ENCODE data around the gene TSPAN4. TPM values are rescaled to one million over a fixed set of nuclear protein-coding genes. Genes with fewer than 3 reads are reported as not detected.

TSPAN4 gene
- total and polyA plus RNA-seq, 2 of the 13 experiments (the other 11 are each of a cell fraction or from before 2014, with no cell fraction given) = 31.7 to 68.3 TPM

DNA sequence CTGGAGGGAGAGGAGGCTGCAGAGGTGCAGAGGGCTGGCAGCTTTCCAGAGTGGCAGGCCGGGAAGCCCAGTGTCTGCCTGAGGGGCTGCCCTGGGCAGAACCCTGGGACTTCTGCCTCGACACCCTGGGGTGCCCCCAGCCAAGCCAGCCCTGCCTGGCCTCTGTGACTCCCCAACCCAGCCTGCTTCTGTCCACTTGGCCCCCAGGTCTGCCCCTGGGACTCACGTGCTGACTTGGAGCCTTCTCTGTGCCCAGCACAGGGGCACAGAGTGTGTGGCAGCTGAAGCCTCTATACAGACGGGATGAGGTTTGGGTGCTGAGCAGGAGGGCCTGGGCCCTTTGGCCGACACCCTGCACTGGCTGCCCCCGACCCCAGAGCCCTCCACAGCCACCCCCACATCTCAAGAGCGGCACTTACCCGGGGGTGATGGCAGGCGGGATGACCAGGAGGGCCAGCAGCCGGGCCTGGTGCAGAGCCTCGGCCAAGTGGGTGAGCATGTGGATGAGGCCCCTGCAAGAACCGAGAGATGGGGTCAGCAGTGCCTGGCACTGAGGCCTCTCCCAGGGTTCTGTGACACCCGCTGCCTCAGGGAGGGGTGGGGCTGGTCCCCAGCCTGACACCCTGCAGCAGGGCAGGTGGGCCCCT is 50.5 kb downstream of the TSPAN4 start (continued):
- TF ChIP-seq ZMAT5 (CRISPR knock-in tag; IDR thresholded peaks at IDR 0.05; ENCODE audit: borderline replicate concordance, low read depth) (no peak), ZSCAN9 (CRISPR knock-in tag; IDR thresholded peaks at IDR 0.05; ENCODE audit: borderline replicate concordance) (no peak), KMT2B (CRISPR knock-in tag; IDR thresholded peaks at IDR 0.05) (no peak), ATF7 (IDR thresholded peaks at IDR 0.05) (no peak), ATF7 (CRISPR knock-in tag; IDR thresholded peaks at IDR 0.05) (no peak), RBFOX2 (IDR thresholded peaks at IDR 0.05; ENCODE audit: low read depth, low read length) (0 out of 2 replicates have a peak, but pooled peaks have one; percentile 30), U2AF1 (optimal IDR thresholded peaks at IDR 0.05; ENCODE audit: low read depth, low read length) (no peak), NCOA1 (CRISPR knock-in tag; IDR thresholded peaks at IDR 0.05) (no peak), CC2D1A (CRISPR knock-in tag; IDR thresholded peaks at IDR 0.05) (no peak)

- Histone ChIP-seq H3K79me2 (ENCODE audit: insufficient read depth, low read length) (no peaks in the 10 kb centered on the region), H3K27ac (ENCODE audit: extremely low read length, insufficient read depth, low read length) (no peak overlapping the region), H3K9me3 (ENCODE audit: low read length) (no peaks in the 10 kb centered on the region), H3K4me2 (ENCODE audit: low read depth, low read length) (no peak overlapping the region), H3K4me1 (ENCODE audit: insufficient read depth, low read length) (no peaks in the 10 kb centered on the region), H4K20me1 (ENCODE audit: insufficient read depth, low read length) (no peaks in the 10 kb centered on the region), H3K4me3 (replicated peaks in 1 of 3; ENCODE audit: insufficient read depth in 1 of 3, low read depth in 2 of 3, low read length in 3 of 3) (no peak overlapping the region), H3K27me3 (ENCODE audit: control insufficient read depth in 1 of 2, insufficient read depth in 2 of 2, low read length in 2 of 2) (no peaks in the 10 kb centered on the region), H3K9ac (ENCODE audit: insufficient read depth, low read depth, low read length) (no peak overlapping the region), H2AFZ (ENCODE audit: low read length) (no peak overlapping the region), H3K36me3 (replicated peaks in 1 of 2; ENCODE audit: control insufficient read depth in 1 of 2, insufficient read depth in 2 of 2, low read length in 2 of 2) (peaks cover 6 to 14% of the 10 kb centered on the region in 2 experiments; a peak in 4 of 5 replicates)
- FAIRE-seq (no peak), ATAC-seq (peak; percentile 24), DNase-seq (ENCODE audit: low spot score) (no peak)
- POLR2A ChIA-PET = interaction anchor here (1.0 kb wide), 1 partner anchor 16 kb away, joined by 4 read pairs; the partner anchor contains the start of gene CHID1
- BruUV-seq (replicated peaks) = no TSS peak
- intact Hi-C loops (cut with micrococcal nuclease; ENCODE audit: unreplicated experiment) = no loop called here
- 96% methylated on average over 8 of the region's 12 CpGs for WGBS (ENCODE audit: low lambda C conversion rate)
- in situ Hi-C loops (cut with HindIII; ENCODE audit: extremely low pct_ligation_motif_present, low pct_unique_long_range_greater_than_20kb) = no loop called here
- CTCF ChIA-PET (ENCODE audit: low intra/inter-chr PET ratio, low total read pairs) = no interaction called here
- TF ChIP-seq FOXJ3 (CRISPR knock-in tag; IDR thresholded peaks at IDR 0.05; ENCODE audit: borderline replicate concordance) = no peak
- peak; percentile 18; the same call in 1 of the 2 replicates for TF ChIP-seq CTCF (CRISPR knock-in tag; IDR thresholded peaks at IDR 0.05)
- TF ChIP-seq, protein P1, sequence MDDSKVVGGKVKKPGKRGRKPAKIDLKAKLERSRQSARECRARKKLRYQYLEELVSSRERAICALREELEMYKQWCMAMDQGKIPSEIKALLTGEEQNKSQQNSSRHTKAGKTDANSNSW (CRISPR knock-in tag; IDR thresholded peaks at IDR 0.05; ENCODE audit: borderline replicate concordance) = no peak
- TF ChIP-seq, protein P2, sequence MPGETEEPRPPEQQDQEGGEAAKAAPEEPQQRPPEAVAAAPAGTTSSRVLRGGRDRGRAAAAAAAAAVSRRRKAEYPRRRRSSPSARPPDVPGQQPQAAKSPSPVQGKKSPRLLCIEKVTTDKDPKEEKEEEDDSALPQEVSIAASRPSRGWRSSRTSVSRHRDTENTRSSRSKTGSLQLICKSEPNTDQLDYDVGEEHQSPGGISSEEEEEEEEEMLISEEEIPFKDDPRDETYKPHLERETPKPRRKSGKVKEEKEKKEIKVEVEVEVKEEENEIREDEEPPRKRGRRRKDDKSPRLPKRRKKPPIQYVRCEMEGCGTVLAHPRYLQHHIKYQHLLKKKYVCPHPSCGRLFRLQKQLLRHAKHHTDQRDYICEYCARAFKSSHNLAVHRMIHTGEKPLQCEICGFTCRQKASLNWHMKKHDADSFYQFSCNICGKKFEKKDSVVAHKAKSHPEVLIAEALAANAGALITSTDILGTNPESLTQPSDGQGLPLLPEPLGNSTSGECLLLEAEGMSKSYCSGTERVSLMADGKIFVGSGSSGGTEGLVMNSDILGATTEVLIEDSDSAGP (CRISPR knock-in tag; IDR thresholded peaks at IDR 0.05; ENCODE audit: borderline replicate concordance) = 0 out of 2 replicates have a peak, but pooled peaks have one; percentile 20
- TF ChIP-seq ZFP36L1 (CRISPR knock-in tag; IDR thresholded peaks at IDR 0.05) = no peak
- peak; percentile 25; the same call in 1 of the 2 replicates for TF ChIP-seq STAG1 (CRISPR knock-in tag; IDR thresholded peaks at IDR 0.05)
- no peak for TF ChIP-seq BCLAF1 (IDR thresholded peaks at IDR 0.05)
Measured at GRCh38 chr11:894575-895201, 52.0 kb downstream of the TSPAN4 start.
